GM19099 (cell line): ENCODE data around the gene NRXN2.

Experiments
- POLR2A ChIP-seq: IDR thresholded peaks from 3 replicates; pipeline ENCODE4 v1.6.1; 2011; ENCODE audit warnings: low read depth; ENCODE audit not compliant: insufficient read length; ENCODE audit errors: extremely low read depth

The NRXN2 gene

GRCh38 chr11:64597671-64598101, 125.3 kb downstream of the NRXN2 start:
- TF ChIP-seq POLR2A, result no peak

- no peak for TF ChIP-seq POLR2A
These were observed 128.6 kb downstream of the NRXN2 start for GRCh38 chr11:64594159-64594939.

- no peak for TF ChIP-seq POLR2A
These were observed 129.6 kb downstream of the NRXN2 start for GRCh38 chr11:64593156-64594105.

- no peak for TF ChIP-seq POLR2A
These were observed 130.3 kb downstream of the NRXN2 start for GRCh38 chr11:64592656-64593055.

GRCh38 chr11:64592234-64592615, 130.8 kb downstream of the NRXN2 start:
- TF ChIP-seq POLR2A, result no peak

- no peak for TF ChIP-seq POLR2A
These were observed 131.5 kb downstream of the NRXN2 start for GRCh38 chr11:64591257-64592233.

- TF ChIP-seq POLR2A, result no peak
These were observed 132.2 kb downstream of the NRXN2 start, which contains the start of gene SLC22A12 for GRCh38 chr11:64590763-64591221. TSS of gene SLC22A12 (plus strand) at chr11:64591220. CDS start at chr11:64591557, 337 bp downstream.

- no peak for TF ChIP-seq POLR2A
These were observed 134.3 kb downstream of the NRXN2 start for GRCh38 chr11:64588701-64589100.

- no peak for TF ChIP-seq POLR2A
These were observed 136.6 kb downstream of the NRXN2 start for GRCh38 chr11:64586366-64586765.

- no peak for TF ChIP-seq POLR2A
These were observed 137.8 kb downstream of the NRXN2 start for GRCh38 chr11:64585150-64585549.

- no peak for TF ChIP-seq POLR2A
These were observed 139.4 kb downstream of the NRXN2 start for GRCh38 chr11:64583296-64584262.

GRCh38 chr11:64582885-64583284, 140.1 kb downstream of the NRXN2 start:
- TF ChIP-seq POLR2A, result no peak

GRCh38 chr11:64581057-64581523, 141.9 kb downstream of the NRXN2 start:
- TF ChIP-seq POLR2A, result no peak
